ENCODE data around the gene CHRNE. TPM values are rescaled to one million over a fixed set of nuclear protein-coding genes. Genes with fewer than 3 reads are reported as not detected.
A peak's percentile ranks its signal among the peaks of the same experiment; 100 is the strongest.
"Not testable (repeated sequence)": the region's sequence is repeated elsewhere in the genome, so short reads cannot be mapped to it uniquely, and the experiment has no call there.

Gene CHRNE
- total RNA-seq, 2 experiments from 2014 or later = 0.59 to 0.84 TPM

DNA sequence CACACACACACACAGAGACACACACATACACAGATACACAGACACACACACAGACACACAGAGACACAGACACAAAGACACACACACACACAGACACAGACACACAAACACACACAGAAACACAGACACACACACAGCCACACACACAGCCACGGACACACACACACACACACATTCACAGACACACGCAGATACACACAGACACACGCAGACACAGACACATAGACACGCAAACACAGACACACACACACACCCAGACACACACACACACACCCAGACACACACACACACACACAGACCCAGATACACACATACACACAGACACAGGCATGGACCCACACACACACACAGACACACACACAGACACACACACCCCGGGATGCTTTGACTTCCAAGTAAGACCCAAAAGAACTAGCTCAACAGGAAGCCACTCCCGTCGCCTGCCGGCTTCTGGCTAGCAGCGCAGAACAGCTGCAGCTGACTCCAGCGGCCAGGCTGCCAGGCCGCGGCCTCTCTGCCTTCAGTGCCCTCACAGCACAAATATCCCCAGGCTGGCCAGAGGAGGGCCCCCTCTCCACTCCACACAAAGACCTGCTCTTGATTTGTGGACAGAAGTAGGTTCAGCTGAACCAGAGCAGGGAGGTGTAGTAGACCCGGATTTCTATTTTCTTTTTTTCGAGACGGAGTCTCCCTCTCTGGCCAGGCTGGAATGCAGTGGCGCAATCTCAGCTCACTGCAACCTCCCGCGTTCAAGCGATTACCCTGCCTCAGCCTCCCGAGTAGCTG is 6.0 kb upstream of the CHRNE start:
- H3K4me1 Mint-ChIP-seq = no peaks in the 10 kb centered on the region
- peaks cover 3% of the 10 kb centered on the region for H3K27me3 Mint-ChIP-seq
- H3K4me3 Mint-ChIP-seq = no peak overlapping the region
- H3K36me3 Mint-ChIP-seq (ENCODE audit: low read depth) = no peaks in the 10 kb centered on the region
- no peak overlapping the region for H3K27ac Mint-ChIP-seq
- ChIA-PET POLR2A (interaction anchor here (0.5 to 0.6 kb wide), 3 partner anchors 83 to 406 kb away, joined by 3 to 4 read pairs (median 3); no protein-coding TSS in a partner anchor), CTCF (interaction anchor here (0.6 to 2.0 kb wide), 24 partner anchors 9 to 342 kb away, joined by 3 to 10 read pairs (median 3); partner anchors contain the start of genes C17orf107, ENO3, RNF167 and SLC25A11)
- no peaks in the 10 kb centered on the region for H3K9me3 Mint-ChIP-seq (ENCODE audit: low read depth)
- intact Hi-C loops (cut with DNase I, micrococcal nuclease) = loop anchor here (1.0 to 5.0 kb wide), 7 partner anchors 25 to 153 kb away; partner anchors contain the start of genes CAMTA2 (in 1 of the 2), INCA1 (in 1 of the 2), KIF1C (in 1 of the 2) and RNF167 (in 1 of the 2)
- peak; percentile 97 for ATAC-seq
- DNase-seq = peak; percentile 86

DNA sequence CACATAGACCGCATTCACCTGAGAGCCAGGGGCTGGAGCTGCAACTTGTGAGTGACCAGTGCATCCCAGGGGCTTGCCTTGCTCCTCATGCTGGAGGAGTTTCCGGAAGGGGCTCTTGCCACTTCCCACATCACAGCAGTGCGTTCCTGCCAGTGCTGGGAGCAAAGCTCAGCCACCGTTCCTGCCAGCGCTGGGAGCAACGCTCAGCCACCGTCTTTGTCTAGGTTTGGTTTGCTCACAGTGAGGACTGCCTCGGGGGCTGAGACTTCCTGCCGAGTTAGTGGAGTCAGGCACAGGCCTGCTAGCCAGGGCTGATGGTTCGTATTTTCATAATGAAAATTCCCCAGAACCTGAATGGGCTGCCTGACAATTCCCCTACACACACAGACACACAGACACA is 5.4 kb upstream of the CHRNE start:
- Mint-ChIP-seq H3K36me3 (ENCODE audit: low read depth) (no peaks in the 10 kb centered on the region), H3K9me3 (ENCODE audit: low read depth) (no peaks in the 10 kb centered on the region), H3K4me3 (no peak overlapping the region), H3K27me3 (peaks cover 3% of the 10 kb centered on the region), H3K4me1 (peaks cover 4% of the 10 kb centered on the region), H3K27ac (no peak overlapping the region)
- POLR2A ChIA-PET = interaction anchor here (0.6 kb wide), 1 partner anchor 405 kb away, joined by 4 read pairs; no protein-coding TSS in a partner anchor
- CTCF ChIA-PET = interaction anchor here (0.6 to 2.0 kb wide), 12 partner anchors 8 to 205 kb away, joined by 3 to 10 read pairs (median 4); partner anchors contain the start of genes C17orf107, ENO3, RNF167 and SLC25A11
- intact Hi-C loops (cut with DNase I, micrococcal nuclease) = loop anchor here in 1 of 2 experiments (5.0 kb wide), 2 partner anchors 34 to 154 kb away; partner anchors contain the start of genes RNF167 and SLC25A11
- ATAC-seq = peak; percentile 27
- DNase-seq = peak; percentile 38

DNA sequence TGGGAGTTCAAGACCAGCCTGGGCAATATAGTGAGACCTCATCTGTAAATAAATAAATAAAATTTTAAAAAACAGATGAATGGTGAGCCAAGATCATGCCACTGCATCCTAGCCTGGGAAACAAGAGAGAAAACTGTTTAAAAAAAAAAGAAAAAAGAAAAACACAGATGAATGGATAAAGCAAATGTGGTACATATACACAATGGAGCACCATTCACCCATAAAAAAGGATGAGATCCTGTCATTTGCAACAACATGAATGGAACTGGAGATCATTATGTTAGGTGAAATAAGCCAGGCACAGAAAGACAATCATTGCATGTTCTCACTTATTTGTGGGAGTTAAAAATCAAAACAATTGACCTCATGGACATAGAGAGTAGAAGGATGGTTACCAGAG is 3.7 kb upstream of the CHRNE start:
- H3K9me3 Mint-ChIP-seq (ENCODE audit: low read depth); H3K27me3 Mint-ChIP-seq; DNase-seq; POLR2A ChIA-PET; ATAC-seq; H3K4me3 Mint-ChIP-seq; H3K36me3 Mint-ChIP-seq (ENCODE audit: low read depth); H3K27ac Mint-ChIP-seq; CTCF ChIA-PET: not testable (repeated sequence)
- H3K4me1 Mint-ChIP-seq = peaks cover 17% of the 10 kb centered on the region
- intact Hi-C loops (cut with DNase I, micrococcal nuclease) = loop anchor here in 1 of 2 experiments (5.0 kb wide), 2 partner anchors 36 to 156 kb away; partner anchors contain the start of genes RNF167 and SLC25A11

DNA sequence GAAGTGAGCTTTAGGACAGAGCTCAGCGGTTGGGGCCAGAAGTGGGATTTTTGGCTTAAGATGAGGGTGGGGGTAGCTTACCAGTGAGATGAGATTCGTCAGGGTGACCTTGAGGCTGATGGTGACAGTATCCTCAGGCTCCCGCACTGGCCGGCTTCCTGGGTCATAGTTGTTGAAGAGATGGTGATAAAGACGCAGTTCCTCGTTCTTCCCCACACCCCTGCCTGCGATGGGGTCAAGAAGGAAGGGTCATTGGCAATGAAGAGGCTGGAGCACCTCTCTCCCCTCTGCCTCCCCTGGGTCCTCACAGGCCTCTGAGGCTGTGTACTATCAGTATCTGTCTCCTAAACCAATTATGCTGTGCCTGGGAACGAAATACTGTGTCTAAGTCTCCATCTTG is 358 bp downstream of the CHRNE start:
- Mint-ChIP-seq H3K27ac (no peak overlapping the region), H3K4me3 (no peak overlapping the region), H3K4me1 (peaks cover 26% of the 10 kb centered on the region), H3K27me3 (no peaks in the 10 kb centered on the region), H3K9me3 (ENCODE audit: low read depth) (no peaks in the 10 kb centered on the region), H3K36me3 (ENCODE audit: low read depth) (no peaks in the 10 kb centered on the region)
- ChIA-PET POLR2A (no interaction called here), CTCF (interaction anchor here (0.7 to 1.7 kb wide), 9 partner anchors 12 to 335 kb away, joined by 3 to 5 read pairs (median 3); partner anchors contain the start of genes RNF167 and SLC25A11)
- no peak for DNase-seq
- no peak for ATAC-seq
- intact Hi-C loops (cut with DNase I, micrococcal nuclease) = loop anchor here (2.0 to 5.0 kb wide), 4 partner anchors 64 to 535 kb away; partner anchors contain the start of genes C1QBP (in 1 of the 2), GLTPD2 (in 1 of the 2), SPAG7 (in 1 of the 2) and VMO1 (in 1 of the 2)

DNA sequence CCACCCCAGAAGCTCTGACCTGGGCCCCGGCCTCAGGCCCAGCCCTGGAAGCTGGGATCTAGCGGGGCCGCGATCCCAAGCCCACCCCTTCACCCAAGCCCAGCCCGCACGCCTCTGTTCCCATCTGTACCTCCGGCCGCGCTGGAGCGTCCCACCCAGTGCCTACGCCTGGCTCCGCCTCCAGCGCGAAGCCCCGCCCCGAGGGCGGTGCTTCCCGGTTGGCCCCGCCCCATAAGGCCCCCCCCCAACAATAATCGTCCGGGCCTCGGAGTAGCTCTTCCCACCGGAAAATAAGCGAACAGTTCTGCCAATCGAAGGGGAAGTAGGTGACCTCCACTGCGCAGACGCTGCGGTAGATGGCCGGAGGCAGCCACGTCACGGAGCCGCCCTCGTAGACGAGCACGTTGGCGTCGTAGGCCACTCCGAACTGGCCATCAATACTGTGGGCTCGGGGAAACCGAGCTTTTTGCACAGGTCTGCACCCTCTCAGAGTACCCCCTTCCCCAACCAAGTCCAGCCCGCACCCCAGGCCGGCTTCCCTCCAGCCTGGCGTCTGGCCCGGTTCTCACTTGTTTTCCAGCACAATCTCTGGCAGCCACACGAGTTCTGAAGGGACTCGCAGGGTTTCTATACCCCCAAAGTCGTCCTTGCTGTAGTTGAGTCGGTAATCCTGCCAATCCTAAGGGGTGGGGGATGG is 1.1 kb downstream of the CHRNE start:
- Mint-ChIP-seq H3K4me3 (peak overlapping the region; percentile 90), H3K4me1 (peaks cover 26% of the 10 kb centered on the region), H3K9me3 (ENCODE audit: low read depth) (no peaks in the 10 kb centered on the region), H3K27ac (no peak overlapping the region), H3K36me3 (ENCODE audit: low read depth) (peaks cover 5% of the 10 kb centered on the region), H3K27me3 (no peaks in the 10 kb centered on the region)
- ATAC-seq (no peak), DNase-seq (peak; percentile 42)
- ChIA-PET POLR2A (no interaction called here), CTCF (interaction anchor here (0.7 to 1.2 kb wide), 4 partner anchors 65 to 165 kb away, joined by 3 read pairs; no protein-coding TSS in a partner anchor)
- intact Hi-C loops (cut with DNase I, micrococcal nuclease) = loop anchor here (2.0 to 5.0 kb wide), 4 partner anchors 65 to 536 kb away; partner anchors contain the start of genes C1QBP (in 1 of the 2), GLTPD2 (in 1 of the 2), SPAG7 (in 1 of the 2) and VMO1 (in 1 of the 2)

GRCh38 chr17:4901108-4901647 is 1.7 kb downstream of the CHRNE start:
- ATAC-seq (no peak), DNase-seq (no peak)
- ChIA-PET POLR2A (no interaction called here), CTCF (interaction anchor here (0.7 to 2.1 kb wide), 4 partner anchors 8 to 163 kb away, joined by 3 to 10 read pairs (median 3); no protein-coding TSS in a partner anchor)
- Mint-ChIP-seq H3K27me3 (no peaks in the 10 kb centered on the region), H3K4me3 (peak overlapping the region; percentile 90), H3K27ac (no peak overlapping the region), H3K9me3 (ENCODE audit: low read depth) (no peaks in the 10 kb centered on the region), H3K36me3 (ENCODE audit: low read depth) (peaks cover 5% of the 10 kb centered on the region), H3K4me1 (peaks cover 26% of the 10 kb centered on the region)
- intact Hi-C loops (cut with DNase I, micrococcal nuclease) = loop anchor here (5.0 kb wide), 3 partner anchors 114 to 536 kb away; partner anchors contain the start of genes C1QBP (in 1 of the 2), GLTPD2 (in 1 of the 2) and VMO1 (in 1 of the 2)

GRCh38 chr17:4900231-4901107 is 2.4 kb downstream of the CHRNE start:
- DNase-seq (peak; percentile 77), ATAC-seq (peak; percentile 38)
- peaks cover 5% of the 10 kb centered on the region for H3K36me3 Mint-ChIP-seq (ENCODE audit: low read depth)
- intact Hi-C loops (cut with DNase I, micrococcal nuclease) = loop anchor here (5.0 kb wide), 3 partner anchors 113 to 537 kb away; partner anchors contain the start of genes C1QBP (in 1 of the 2), GLTPD2 (in 1 of the 2) and VMO1 (in 1 of the 2)
- peaks cover 26% of the 10 kb centered on the region for H3K4me1 Mint-ChIP-seq
- no peaks in the 10 kb centered on the region for H3K27me3 Mint-ChIP-seq
- H3K4me3 Mint-ChIP-seq = peak overlapping the region; percentile 90
- ChIA-PET POLR2A (interaction anchor here (2.3 kb wide), 1 partner anchor 40 kb away, joined by 8 read pairs; the partner anchor contains the start of genes RNF167 and SLC25A11), CTCF (interaction anchor here (0.5 to 2.1 kb wide), 11 partner anchors 9 to 334 kb away, joined by 3 to 10 read pairs (median 4); partner anchors contain the start of gene ARRB2)
- H3K27ac Mint-ChIP-seq = peak overlapping the region; percentile 78
- no peaks in the 10 kb centered on the region for H3K9me3 Mint-ChIP-seq (ENCODE audit: low read depth)

DNA sequence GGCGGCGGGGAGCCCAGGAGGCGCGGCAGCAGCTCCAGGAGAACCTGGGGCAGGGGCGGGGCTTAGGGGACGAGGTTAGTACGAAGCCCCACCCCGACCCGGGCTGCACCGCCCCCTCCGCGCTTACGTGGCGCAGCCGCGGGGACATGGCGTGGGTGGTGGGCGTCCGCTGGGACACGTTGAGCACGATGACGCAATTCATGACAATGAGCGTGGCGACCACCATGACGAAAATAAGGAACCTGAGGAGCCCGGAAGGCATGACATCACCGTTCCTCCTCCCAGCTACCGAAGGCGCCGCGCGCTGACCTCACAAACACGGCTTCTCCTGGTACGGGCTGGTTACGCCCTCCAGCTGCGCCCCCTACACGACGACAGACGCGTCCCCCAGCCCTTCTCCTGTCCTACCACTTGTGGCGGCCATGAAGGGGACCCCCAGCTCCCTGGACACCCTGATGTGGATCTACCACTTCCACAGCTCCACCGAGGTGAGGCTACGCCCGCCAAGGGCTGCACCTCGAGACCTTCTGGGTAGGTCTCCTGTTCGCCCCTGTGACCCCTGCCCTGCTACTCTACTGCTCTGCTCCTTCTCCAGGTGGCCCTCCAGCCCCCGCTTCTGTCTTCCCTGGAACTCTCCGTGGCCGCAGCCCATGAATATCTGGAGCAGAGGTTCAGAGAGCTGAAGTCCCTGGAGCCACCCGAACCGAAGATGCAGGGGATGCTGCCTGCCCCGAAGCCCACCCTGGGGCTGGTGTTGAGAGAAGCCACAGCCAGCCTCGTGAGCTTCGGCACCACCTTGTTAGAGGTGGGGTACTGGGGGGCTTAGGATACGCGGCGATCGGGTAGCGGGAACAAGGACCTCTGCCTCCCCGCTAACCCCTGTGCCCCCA is 3.3 kb downstream of the CHRNE start, which contains the start of gene C17orf107:
TSS of gene C17orf107 (plus strand) at position 196 of the 890 bp plus-strand sequence. CDS start at position 423, 227 bp downstream.
- no peaks in the 10 kb centered on the region for H3K27me3 Mint-ChIP-seq
- H3K4me1 Mint-ChIP-seq = peaks cover 26% of the 10 kb centered on the region
- CTCF ChIA-PET = interaction anchor here (0.5 to 2.1 kb wide), 15 partner anchors 10 to 1130 kb away, joined by 3 to 10 read pairs (median 4); partner anchors contain the start of genes ARRB2, RNF167 and SLC25A11
- POLR2A ChIA-PET = interaction anchor here (0.8 to 2.3 kb wide), 3 partner anchors 41 to 250 kb away, joined by 3 to 8 read pairs (median 4); partner anchors contain the start of genes RNF167 and SLC25A11
- peak; percentile 79 for ATAC-seq
- intact Hi-C loops (cut with DNase I, micrococcal nuclease) = loop anchor here (1.0 to 5.0 kb wide), 14 partner anchors 49 to 538 kb away; partner anchors contain the start of genes ARRB2 (in 1 of the 2), C1QBP (in 1 of the 2), GLTPD2 (in 1 of the 2) and INCA1 (in 1 of the 2)
- peak within 1 kb of the TSS; percentile 88 for H3K27ac Mint-ChIP-seq
- no peaks in the 10 kb centered on the region for H3K9me3 Mint-ChIP-seq (ENCODE audit: low read depth)
- peak; percentile 99 for DNase-seq
- H3K4me3 Mint-ChIP-seq = peak within 1 kb of the TSS; percentile 90
- H3K36me3 Mint-ChIP-seq (ENCODE audit: low read depth) = peaks cover 8% of the 10 kb centered on the region
